Esophagus muscularis mucosa (tissue), 4 donors: ENCODE results near the gene ERGIC1.

ENCODE experiments used
- EP300 ChIP-seq: sonication (generic); formaldehyde crosslinking; IDR thresholded peaks from one replicate; pipeline ENCODE4 v1.6.1; 2017; ENCODE audit warnings: antibody characterized with exemption
- POLR2AphosphoS5 ChIP-seq, 2 donors: sonication (generic); formaldehyde crosslinking; IDR thresholded peaks; one replicate each; pipeline ENCODE4 v1.6.1; 2017; ENCODE audit warnings: antibody characterized with exemption in 2 of 2
- TF ChIP-seq, protein P1 (sequence below), 3 experiments: fragments of 200-600 bp in 2 of 3; fragments of 450-650 bp in 1 of 3; sonication (generic) in 2 of 3; IDR thresholded peaks; one replicate each; pipeline ENCODE4 v1.5.1; 2017 to 2019; ENCODE audit warnings: antibody characterized with exemption in 3 of 3, mild to moderate bottlenecking in 2 of 3, moderate library complexity in 1 of 3

DNA sequence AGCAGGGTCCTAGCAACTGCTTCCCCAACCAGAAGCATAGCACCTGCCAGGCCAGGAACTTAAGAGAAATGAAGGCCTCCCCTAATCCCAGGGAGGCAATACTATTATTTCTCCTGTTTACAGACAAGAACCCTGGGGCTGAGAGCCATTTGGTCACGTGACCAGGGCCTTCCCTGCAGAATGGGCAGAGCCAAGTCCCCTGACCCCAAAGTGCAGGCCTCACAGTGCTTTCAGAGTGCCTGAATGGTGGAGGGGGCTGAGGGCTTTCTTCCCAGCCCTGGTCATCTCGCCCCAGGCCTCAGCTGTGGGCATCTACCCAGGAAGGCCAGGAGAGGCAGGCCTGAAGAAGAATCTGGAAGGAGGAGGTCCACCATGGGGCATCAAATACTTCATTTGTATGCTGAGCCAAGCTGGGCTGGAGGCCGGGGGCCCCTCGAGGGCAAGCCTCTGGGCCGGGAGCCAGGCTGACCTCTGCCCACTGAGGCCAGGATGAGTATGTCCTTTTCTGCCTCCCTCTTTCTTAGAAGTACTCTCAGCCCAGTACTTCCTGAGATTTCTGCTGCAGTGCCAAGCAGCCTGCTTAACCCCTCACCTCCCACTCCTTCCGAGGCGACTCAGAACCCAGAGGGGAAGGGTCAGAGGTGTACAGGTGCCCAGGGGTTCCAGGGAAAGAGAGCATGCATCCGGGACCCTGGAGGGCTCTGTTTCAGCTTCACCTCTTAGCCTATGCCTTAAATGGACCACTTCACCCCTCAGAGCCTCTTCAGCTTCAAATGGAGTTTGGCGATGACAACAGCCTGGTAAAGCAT, 44.2 kb upstream of the ERGIC1 start:
- TF ChIP-seq, protein P1, sequence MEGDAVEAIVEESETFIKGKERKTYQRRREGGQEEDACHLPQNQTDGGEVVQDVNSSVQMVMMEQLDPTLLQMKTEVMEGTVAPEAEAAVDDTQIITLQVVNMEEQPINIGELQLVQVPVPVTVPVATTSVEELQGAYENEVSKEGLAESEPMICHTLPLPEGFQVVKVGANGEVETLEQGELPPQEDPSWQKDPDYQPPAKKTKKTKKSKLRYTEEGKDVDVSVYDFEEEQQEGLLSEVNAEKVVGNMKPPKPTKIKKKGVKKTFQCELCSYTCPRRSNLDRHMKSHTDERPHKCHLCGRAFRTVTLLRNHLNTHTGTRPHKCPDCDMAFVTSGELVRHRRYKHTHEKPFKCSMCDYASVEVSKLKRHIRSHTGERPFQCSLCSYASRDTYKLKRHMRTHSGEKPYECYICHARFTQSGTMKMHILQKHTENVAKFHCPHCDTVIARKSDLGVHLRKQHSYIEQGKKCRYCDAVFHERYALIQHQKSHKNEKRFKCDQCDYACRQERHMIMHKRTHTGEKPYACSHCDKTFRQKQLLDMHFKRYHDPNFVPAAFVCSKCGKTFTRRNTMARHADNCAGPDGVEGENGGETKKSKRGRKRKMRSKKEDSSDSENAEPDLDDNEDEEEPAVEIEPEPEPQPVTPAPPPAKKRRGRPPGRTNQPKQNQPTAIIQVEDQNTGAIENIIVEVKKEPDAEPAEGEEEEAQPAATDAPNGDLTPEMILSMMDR (IDR thresholded peaks at IDR 0.05), result no peak
- TF ChIP-seq POLR2AphosphoS5 (IDR thresholded peaks at IDR 0.05), result no peak
- no peak for TF ChIP-seq EP300
